Astrocyte of the cerebellum (primary cell): ENCODE measurements around the gene TENM4.
A peak's percentile ranks its signal among the peaks of the same experiment; 100 is the strongest.

ENCODE experiments used
- DNase-seq: peaks from one replicate; pipeline ENCODE4 v3.0.0-alpha.2; 2011; ENCODE audit warnings: low read depth
- H3K4me3 ChIP-seq: 2 replicates; pipeline ENCODE4 v1.5.1; 2011; ENCODE audit warnings: mild to moderate bottlenecking, low read depth, low read length, moderate library complexity
- CTCF ChIP-seq: IDR thresholded peaks from 2 replicates; pipeline ENCODE4 v1.5.1; 2012; ENCODE audit warnings: low read length, low read depth, moderate library complexity, mild to moderate bottlenecking; ENCODE audit errors: missing control alignments
- in situ Hi-C: cut with HindIII; loops from 2 replicates; pipeline ENCODE4 v1.10.0; 2017; ENCODE audit warnings: low sequenced_read_pairs

Gene TENM4

GRCh38 chr11:78708388-78708787 lies 732.4 kb downstream of the TENM4 start:
- no peak overlapping the region for H3K4me3 ChIP-seq
- in situ Hi-C loops: no loop called here
- TF ChIP-seq CTCF: no peak
- no peak for DNase-seq

GRCh38 chr11:78706551-78706950 lies 734.3 kb downstream of the TENM4 start:
- in situ Hi-C loops: no loop called here
- no peak for DNase-seq
- TF ChIP-seq CTCF: no peak
- no peak overlapping the region for H3K4me3 ChIP-seq

GRCh38 chr11:78704811-78705210 lies 736.0 kb downstream of the TENM4 start:
- no peak for DNase-seq
- TF ChIP-seq CTCF: no peak
- in situ Hi-C loops: no loop called here
- H3K4me3 ChIP-seq: no peak overlapping the region

GRCh38 chr11:78699609-78700135 lies 741.2 kb downstream of the TENM4 start:
- no peak for TF ChIP-seq CTCF
- DNase-seq: no peak
- in situ Hi-C loops: no loop called here
- no peak overlapping the region for H3K4me3 ChIP-seq

GRCh38 chr11:78698612-78699011 lies 742.2 kb downstream of the TENM4 start:
- peak; percentile 79 for DNase-seq
- in situ Hi-C loops: no loop called here
- no peak for TF ChIP-seq CTCF
- no peak overlapping the region for H3K4me3 ChIP-seq

- no peak for TF ChIP-seq CTCF
- in situ Hi-C loops: no loop called here
- DNase-seq: no peak
Measured at GRCh38 chr11:78696177-78696576, 744.7 kb downstream of the TENM4 start.

GRCh38 chr11:78694152-78694551 lies 746.7 kb downstream of the TENM4 start:
- in situ Hi-C loops: no loop called here
- H3K4me3 ChIP-seq: no peak overlapping the region
- TF ChIP-seq CTCF: no peak
- no peak for DNase-seq

More at GRCh38 chr11:78696177-78696576, 744.7 kb downstream of the TENM4 start:
- no peak overlapping the region for H3K4me3 ChIP-seq
